GM18508 (cell line): Measurements from ENCODE around the gene S100A2.
A peak's percentile ranks its signal among the peaks of the same experiment; 100 is the strongest.

Experiments
- ATAC-seq: cut with Tn5 transposase; IDR thresholded peaks from one replicate; pipeline ENCODE4 v1.9.1; 2021; ENCODE audit warnings: moderate number of reproducible peaks; ENCODE audit not compliant: insufficient read depth, unreplicated experiment

S100A2 gene

GRCh38 chr1:153565529-153566374 is at the start of gene S100A2:
TSS of gene S100A2 (minus strand) at chr1:153565844. CDS start at chr1:153563877, 1,967 bp downstream.
- ATAC-seq = no peak

GRCh38 chr1:153615406-153615805 is 49.8 kb upstream of the S100A2 start:
- no peak for ATAC-seq

GRCh38 chr1:153614906-153615305 is 49.3 kb upstream of the S100A2 start:
- no peak for ATAC-seq

GRCh38 chr1:153614189-153614900 is 48.7 kb upstream of the S100A2 start:
- no peak for ATAC-seq

GRCh38 chr1:153613406-153613805 is 47.8 kb upstream of the S100A2 start:
- no peak for ATAC-seq

GRCh38 chr1:153612755-153613331 is 47.2 kb upstream of the S100A2 start, which contains the start of gene S100A16:
TSS of gene S100A16 (minus strand) at chr1:153613137. CDS start at chr1:153608151, 4,986 bp downstream.
- ATAC-seq = no peak

GRCh38 chr1:153612111-153612754 is 46.6 kb upstream of the S100A2 start:
- ATAC-seq = no peak

GRCh38 chr1:153611356-153611755 is 45.7 kb upstream of the S100A2 start:
- no peak for ATAC-seq

- no peak for ATAC-seq
These were observed 45.2 kb upstream of the S100A2 start for GRCh38 chr1:153610811-153611301.

GRCh38 chr1:153610334-153610733 is 44.7 kb upstream of the S100A2 start:
- ATAC-seq = no peak

GRCh38 chr1:153609585-153609907 is 43.9 kb upstream of the S100A2 start:
- ATAC-seq = no peak

GRCh38 chr1:153608742-153609584 is 43.3 kb upstream of the S100A2 start:
- ATAC-seq = no peak

- ATAC-seq = no peak
These were observed 42.5 kb upstream of the S100A2 start for GRCh38 chr1:153608089-153608682.

GRCh38 chr1:153607381-153607780 is 41.7 kb upstream of the S100A2 start:
- ATAC-seq = no peak

- no peak for ATAC-seq
These were observed 40.5 kb upstream of the S100A2 start for GRCh38 chr1:153606194-153606593.

GRCh38 chr1:153602749-153603148 is 37.1 kb upstream of the S100A2 start:
- ATAC-seq = no peak

- no peak for ATAC-seq
These were observed 34.2 kb upstream of the S100A2 start for GRCh38 chr1:153599847-153600246.

GRCh38 chr1:153598309-153599172 is 32.9 kb upstream of the S100A2 start:
- ATAC-seq = peak; percentile 93
